GM12878 (cell line): ENCODE results near the gene IMMP2L. TPM values are rescaled to one million over a fixed set of nuclear protein-coding genes. Genes with fewer than 3 reads are reported as not detected.

Experiments used
- CHD2 ChIP-seq: IDR thresholded peaks from 2 replicates; pipeline ENCODE4 v1.6.1; 2011; ENCODE audit warnings: low read depth, low read length, improper control_type of control experiment, borderline replicate concordance
- LARP7 ChIP-seq: fragments of 450-650 bp; IDR thresholded peaks from 2 replicates; pipeline ENCODE4 v1.6.1; 2017; ENCODE audit warnings: mild to moderate bottlenecking
- MYC ChIP-seq: IDR thresholded peaks from 2 replicates; pipeline ENCODE4 v1.6.1; 2011; ENCODE audit warnings: mild to moderate bottlenecking, low read length, moderate library complexity, inconsistent platforms; ENCODE audit not compliant: insufficient read depth, insufficient replicate concordance, insufficient read length, severe bottlenecking
- PAX5 ChIP-seq: IDR thresholded peaks from 2 replicates; pipeline ENCODE4 v1.6.1; 2011; ENCODE audit warnings: low read depth, low read length, borderline replicate concordance
- PAX8 ChIP-seq: fragments of 450-650 bp; IDR thresholded peaks from 2 replicates; pipeline ENCODE4 v1.6.1; 2017; ENCODE audit warnings: mild to moderate bottlenecking, moderate library complexity
- RAD21 ChIP-seq: IDR thresholded peaks from 2 replicates; pipeline ENCODE4 v1.6.1; 2011; ENCODE audit warnings: mild to moderate bottlenecking, low read depth, low read length, moderate library complexity; ENCODE audit not compliant: insufficient read depth
- RFX5 ChIP-seq: IDR thresholded peaks from 2 replicates; pipeline ENCODE4 v1.6.1; 2011; ENCODE audit warnings: low read depth, low read length, improper control_type of control experiment
- SMC3 ChIP-seq: IDR thresholded peaks from 2 replicates; pipeline ENCODE4 v1.6.1; 2011; ENCODE audit warnings: low read length, improper control_type of control experiment, borderline replicate concordance
- SRF ChIP-seq, 2 experiments: IDR thresholded peaks; 2 replicates each; pipeline ENCODE4 v1.6.1; 2011; ENCODE audit warnings: low read depth in 2 of 2, low read length in 2 of 2, mild to moderate bottlenecking in 1 of 2, moderate library complexity in 1 of 2
- TCF3 ChIP-seq: IDR thresholded peaks from 2 replicates; pipeline ENCODE4 v1.6.1; 2012; ENCODE audit warnings: low read depth, mild to moderate bottlenecking, low read length, borderline replicate concordance; ENCODE audit not compliant: insufficient read depth
- polyA plus RNA-seq, 11 experiments: library from polyadenylated mRNA; depleted of rRNA in 4 of 11; unstranded in 6 of 11; stranded (reverse) in 5 of 11; fragments of >200 nt; fragmentation: Nextera tagmentation in 4 of 11; fragmentation: Illumina TruSeq in 1 of 11; extraction: Ambion mirVana in 4 of 11; extraction: Trizol in 1 of 11; gene quantifications; 1 replicate in 1 of 11; 2 replicates in 10 of 11; pipeline versions ENCODE4 v1.2.1 to v1.2.3, GENCODE V29; 2011 to 2016; ENCODE audit warnings: inconsistent platforms in 2 of 11, missing spikeins in 2 of 11, low read depth in 1 of 11
- total RNA-seq, 4 experiments: library from RNA; depleted of rRNA in 3 of 4; stranded (reverse); fragments of >200 nt in 3 of 4; fragmentation: Illumina TruSeq in 1 of 4; extraction: Trizol in 1 of 4; gene quantifications; 2 replicates each; pipeline versions ENCODE4 v1.2.1 to v1.2.3, GENCODE V29; 2013 to 2021
- TF ChIP-seq, protein P1 (sequence below): fragments of 450-650 bp; IDR thresholded peaks from 2 replicates; pipeline ENCODE4 v1.6.1; 2017; ENCODE audit warnings: antibody characterized with exemption, mild to moderate bottlenecking, moderate library complexity
- TF ChIP-seq, protein P2 (sequence below): fragments of 450-650 bp; IDR thresholded peaks from 2 replicates; pipeline ENCODE4 v1.6.1; 2017; ENCODE audit warnings: mild to moderate bottlenecking, low read depth, inconsistent platforms; ENCODE audit not compliant: poor library complexity, severe bottlenecking
- TF ChIP-seq, protein P3 (sequence below): fragments of 450-650 bp; IDR thresholded peaks from 2 replicates; pipeline ENCODE4 v1.6.1; 2017; ENCODE audit warnings: mild to moderate bottlenecking
- TF ChIP-seq, protein P4 (sequence below), 3 experiments: IDR thresholded peaks in 2 of 3; conservative IDR thresholded peaks in 1 of 3; 2 replicates each; pipeline ENCODE4 v1.5.1; 2011; ENCODE audit warnings: low read depth in 3 of 3, low read length in 3 of 3, mild to moderate bottlenecking in 3 of 3, control low read depth in 2 of 3, moderate library complexity in 2 of 3, inconsistent platforms in 1 of 3, mixed read lengths in 1 of 3; ENCODE audit not compliant: control insufficient read depth in 2 of 3, insufficient read depth in 1 of 3; ENCODE audit errors: extremely low read depth in 1 of 3

The IMMP2L gene
- total and polyA plus RNA-seq, 10 of the 15 experiments (the other 5 are each of a cell fraction or from before 2014, with no cell fraction given) = 12.6 to 46.3 (median 19.6) TPM

DNA sequence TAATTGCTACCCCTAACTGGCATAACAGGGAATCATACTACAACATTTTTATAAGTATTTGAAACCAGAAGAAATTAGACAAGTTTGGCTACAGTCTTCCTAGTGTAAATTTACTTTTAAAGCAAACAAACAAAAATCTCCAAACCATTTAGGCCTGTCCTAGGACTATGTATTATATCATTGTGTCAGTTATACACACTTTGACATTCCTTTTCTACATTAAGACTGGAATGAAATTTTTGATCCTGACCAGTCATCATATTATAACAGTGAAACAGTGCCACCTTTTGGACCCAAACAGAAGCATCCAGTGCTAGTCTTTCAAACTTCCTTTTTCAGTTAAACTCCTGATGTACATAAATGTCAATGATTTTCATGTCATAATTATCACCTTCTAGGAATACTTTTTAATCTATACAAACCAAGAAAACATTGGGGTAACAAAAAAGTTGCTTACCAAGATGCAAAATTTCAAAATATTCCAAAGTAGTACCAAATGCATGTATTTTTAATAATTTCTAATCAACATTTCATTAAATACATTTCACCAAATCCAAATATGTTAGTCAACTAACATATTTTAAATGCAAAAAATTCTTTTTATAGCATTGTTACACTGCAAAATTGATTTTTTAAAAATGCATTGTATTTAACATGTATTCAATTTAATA, 75.7 kb downstream of the IMMP2L start (continued):
- TF ChIP-seq SMC3 (peak; percentile 63; the same call in 1 of the 2 replicates), CHD2 (no peak), PAX5 (no peak), PAX8 (no peak), RFX5 (no peak), LARP7 (no peak), SRF (IDR thresholded peaks at IDR 0.05; ENCODE audit: low read depth in 2 of 2, low read length in 2 of 2) (no peak), TCF3 (no peak), MYC (no peak), RAD21 (peak; percentile 83)
- TF ChIP-seq, protein P1, sequence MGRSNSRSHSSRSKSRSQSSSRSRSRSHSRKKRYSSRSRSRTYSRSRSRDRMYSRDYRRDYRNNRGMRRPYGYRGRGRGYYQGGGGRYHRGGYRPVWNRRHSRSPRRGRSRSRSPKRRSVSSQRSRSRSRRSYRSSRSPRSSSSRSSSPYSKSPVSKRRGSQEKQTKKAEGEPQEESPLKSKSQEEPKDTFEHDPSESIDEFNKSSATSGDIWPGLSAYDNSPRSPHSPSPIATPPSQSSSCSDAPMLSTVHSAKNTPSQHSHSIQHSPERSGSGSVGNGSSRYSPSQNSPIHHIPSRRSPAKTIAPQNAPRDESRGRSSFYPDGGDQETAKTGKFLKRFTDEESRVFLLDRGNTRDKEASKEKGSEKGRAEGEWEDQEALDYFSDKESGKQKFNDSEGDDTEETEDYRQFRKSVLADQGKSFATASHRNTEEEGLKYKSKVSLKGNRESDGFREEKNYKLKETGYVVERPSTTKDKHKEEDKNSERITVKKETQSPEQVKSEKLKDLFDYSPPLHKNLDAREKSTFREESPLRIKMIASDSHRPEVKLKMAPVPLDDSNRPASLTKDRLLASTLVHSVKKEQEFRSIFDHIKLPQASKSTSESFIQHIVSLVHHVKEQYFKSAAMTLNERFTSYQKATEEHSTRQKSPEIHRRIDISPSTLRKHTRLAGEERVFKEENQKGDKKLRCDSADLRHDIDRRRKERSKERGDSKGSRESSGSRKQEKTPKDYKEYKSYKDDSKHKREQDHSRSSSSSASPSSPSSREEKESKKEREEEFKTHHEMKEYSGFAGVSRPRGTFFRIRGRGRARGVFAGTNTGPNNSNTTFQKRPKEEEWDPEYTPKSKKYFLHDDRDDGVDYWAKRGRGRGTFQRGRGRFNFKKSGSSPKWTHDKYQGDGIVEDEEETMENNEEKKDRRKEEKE = no peak
- TF ChIP-seq, protein P2, sequence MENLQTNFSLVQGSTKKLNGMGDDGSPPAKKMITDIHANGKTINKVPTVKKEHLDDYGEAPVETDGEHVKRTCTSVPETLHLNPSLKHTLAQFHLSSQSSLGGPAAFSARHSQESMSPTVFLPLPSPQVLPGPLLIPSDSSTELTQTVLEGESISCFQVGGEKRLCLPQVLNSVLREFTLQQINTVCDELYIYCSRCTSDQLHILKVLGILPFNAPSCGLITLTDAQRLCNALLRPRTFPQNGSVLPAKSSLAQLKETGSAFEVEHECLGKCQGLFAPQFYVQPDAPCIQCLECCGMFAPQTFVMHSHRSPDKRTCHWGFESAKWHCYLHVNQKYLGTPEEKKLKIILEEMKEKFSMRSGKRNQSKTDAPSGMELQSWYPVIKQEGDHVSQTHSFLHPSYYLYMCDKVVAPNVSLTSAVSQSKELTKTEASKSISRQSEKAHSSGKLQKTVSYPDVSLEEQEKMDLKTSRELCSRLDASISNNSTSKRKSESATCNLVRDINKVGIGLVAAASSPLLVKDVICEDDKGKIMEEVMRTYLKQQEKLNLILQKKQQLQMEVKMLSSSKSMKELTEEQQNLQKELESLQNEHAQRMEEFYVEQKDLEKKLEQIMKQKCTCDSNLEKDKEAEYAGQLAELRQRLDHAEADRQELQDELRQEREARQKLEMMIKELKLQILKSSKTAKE = peak; percentile 22
- TF ChIP-seq, protein P3, sequence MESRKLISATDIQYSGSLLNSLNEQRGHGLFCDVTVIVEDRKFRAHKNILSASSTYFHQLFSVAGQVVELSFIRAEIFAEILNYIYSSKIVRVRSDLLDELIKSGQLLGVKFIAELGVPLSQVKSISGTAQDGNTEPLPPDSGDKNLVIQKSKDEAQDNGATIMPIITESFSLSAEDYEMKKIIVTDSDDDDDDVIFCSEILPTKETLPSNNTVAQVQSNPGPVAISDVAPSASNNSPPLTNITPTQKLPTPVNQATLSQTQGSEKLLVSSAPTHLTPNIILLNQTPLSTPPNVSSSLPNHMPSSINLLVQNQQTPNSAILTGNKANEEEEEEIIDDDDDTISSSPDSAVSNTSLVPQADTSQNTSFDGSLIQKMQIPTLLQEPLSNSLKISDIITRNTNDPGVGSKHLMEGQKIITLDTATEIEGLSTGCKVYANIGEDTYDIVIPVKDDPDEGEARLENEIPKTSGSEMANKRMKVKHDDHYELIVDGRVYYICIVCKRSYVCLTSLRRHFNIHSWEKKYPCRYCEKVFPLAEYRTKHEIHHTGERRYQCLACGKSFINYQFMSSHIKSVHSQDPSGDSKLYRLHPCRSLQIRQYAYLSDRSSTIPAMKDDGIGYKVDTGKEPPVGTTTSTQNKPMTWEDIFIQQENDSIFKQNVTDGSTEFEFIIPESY = no peak
- TF ChIP-seq, protein P4, sequence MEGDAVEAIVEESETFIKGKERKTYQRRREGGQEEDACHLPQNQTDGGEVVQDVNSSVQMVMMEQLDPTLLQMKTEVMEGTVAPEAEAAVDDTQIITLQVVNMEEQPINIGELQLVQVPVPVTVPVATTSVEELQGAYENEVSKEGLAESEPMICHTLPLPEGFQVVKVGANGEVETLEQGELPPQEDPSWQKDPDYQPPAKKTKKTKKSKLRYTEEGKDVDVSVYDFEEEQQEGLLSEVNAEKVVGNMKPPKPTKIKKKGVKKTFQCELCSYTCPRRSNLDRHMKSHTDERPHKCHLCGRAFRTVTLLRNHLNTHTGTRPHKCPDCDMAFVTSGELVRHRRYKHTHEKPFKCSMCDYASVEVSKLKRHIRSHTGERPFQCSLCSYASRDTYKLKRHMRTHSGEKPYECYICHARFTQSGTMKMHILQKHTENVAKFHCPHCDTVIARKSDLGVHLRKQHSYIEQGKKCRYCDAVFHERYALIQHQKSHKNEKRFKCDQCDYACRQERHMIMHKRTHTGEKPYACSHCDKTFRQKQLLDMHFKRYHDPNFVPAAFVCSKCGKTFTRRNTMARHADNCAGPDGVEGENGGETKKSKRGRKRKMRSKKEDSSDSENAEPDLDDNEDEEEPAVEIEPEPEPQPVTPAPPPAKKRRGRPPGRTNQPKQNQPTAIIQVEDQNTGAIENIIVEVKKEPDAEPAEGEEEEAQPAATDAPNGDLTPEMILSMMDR (IDR thresholded peaks at IDR 0.05 in 2 of 3, conservative IDR thresholded peaks at IDR 0.05 in 1 of 3; ENCODE audit: control insufficient read depth in 2 of 3, extremely low read depth in 1 of 3, insufficient read depth in 1 of 3, low read depth in 3 of 3, low read length in 3 of 3) = peak; percentile 60 to 75 (median 69)
